Adrenal gland (tissue), 5 donors: ENCODE data around the gene KRT80.

Source experiments
- CTCF ChIP-seq, 6 experiments: fragments of 450-650 bp in 4 of 6; fragments of 200-600 bp in 2 of 6; sonication (generic) in 1 of 6; IDR thresholded peaks; 1 replicate in 5 of 6; 2 replicates in 1 of 6; pipeline versions ENCODE4 v1.5.1 to v1.8.0; 2016 to 2021; ENCODE audit warnings: antibody characterized with exemption in 6 of 6, mild to moderate bottlenecking in 2 of 6, moderate library complexity in 1 of 6
- POLR2A ChIP-seq, 2 donors: fragments of 450-650 bp; IDR thresholded peaks; one replicate each; pipeline ENCODE4 v1.6.1; 2017; ENCODE audit warnings: antibody characterized with exemption in 2 of 2, mild to moderate bottlenecking in 2 of 2, moderate library complexity in 1 of 2
- donor health status: DM: no; HTN: no; CAD: no.

DNA sequence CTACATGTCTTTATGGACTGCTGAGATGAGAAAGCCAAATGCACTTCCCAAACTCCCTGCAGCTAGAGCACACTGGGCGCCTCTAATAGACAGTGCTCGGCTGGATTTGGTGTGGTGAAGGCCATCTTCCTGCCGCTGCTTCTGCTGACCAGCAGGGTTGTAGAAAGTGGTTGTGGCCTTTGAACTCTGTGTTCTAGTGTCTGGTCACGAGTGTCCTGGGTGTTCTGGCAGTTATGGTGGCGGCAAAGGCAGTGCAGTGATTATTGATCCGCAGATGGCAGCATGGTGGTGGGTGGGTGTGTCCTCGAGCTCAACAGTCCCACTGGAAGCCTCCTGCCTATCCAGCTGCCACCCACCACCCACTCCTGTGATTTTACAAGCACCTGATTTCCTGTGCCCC, 68.9 kb downstream of the KRT80 start:
- TF ChIP-seq POLR2A (IDR thresholded peaks at IDR 0.05) (no peak), CTCF (IDR thresholded peaks at IDR 0.05) (no peak)
